ENCODE data around the gene NINJ1. TPM values are rescaled to one million over a fixed set of nuclear protein-coding genes. Genes with fewer than 3 reads are reported as not detected.

The NINJ1 gene
- polyA plus RNA-seq, 1 donor, result 32.1 TPM

DNA sequence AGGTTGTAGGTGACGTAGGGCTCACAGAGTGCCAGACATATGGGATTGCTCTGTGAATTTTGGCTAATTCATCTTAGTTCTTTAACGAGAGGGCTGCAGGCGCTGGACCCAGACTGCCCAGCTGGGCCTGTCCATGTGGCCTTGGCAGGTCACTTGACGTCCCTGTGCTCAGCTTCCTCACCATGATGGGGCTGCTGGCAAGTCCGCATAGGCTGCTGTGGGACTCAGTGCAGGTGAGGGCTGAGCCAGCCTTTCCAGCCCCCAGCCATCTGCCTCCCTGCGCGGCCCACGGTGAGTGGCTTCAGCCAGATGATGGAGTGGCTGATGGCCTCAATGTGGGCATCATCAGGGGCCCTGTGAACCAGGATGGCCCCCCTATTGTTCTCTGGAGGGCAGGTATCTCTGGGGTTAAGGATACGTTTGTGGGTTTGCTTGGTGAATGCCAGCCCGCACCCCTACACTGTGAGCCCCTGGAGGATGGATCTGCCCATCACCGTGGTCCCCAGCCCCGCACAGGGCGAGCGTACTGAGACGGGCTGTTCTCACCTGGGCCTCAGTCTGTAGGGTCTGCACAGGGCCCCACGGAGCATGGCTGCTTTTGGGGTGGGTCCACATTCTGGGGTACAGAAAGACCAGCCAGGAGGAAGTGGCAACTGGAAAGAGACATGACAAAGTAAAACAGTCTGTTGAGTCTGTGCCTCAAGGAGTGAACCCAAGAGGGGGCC, 34.3 kb downstream of the NINJ1 start:
- no peak for DNase-seq

DNA sequence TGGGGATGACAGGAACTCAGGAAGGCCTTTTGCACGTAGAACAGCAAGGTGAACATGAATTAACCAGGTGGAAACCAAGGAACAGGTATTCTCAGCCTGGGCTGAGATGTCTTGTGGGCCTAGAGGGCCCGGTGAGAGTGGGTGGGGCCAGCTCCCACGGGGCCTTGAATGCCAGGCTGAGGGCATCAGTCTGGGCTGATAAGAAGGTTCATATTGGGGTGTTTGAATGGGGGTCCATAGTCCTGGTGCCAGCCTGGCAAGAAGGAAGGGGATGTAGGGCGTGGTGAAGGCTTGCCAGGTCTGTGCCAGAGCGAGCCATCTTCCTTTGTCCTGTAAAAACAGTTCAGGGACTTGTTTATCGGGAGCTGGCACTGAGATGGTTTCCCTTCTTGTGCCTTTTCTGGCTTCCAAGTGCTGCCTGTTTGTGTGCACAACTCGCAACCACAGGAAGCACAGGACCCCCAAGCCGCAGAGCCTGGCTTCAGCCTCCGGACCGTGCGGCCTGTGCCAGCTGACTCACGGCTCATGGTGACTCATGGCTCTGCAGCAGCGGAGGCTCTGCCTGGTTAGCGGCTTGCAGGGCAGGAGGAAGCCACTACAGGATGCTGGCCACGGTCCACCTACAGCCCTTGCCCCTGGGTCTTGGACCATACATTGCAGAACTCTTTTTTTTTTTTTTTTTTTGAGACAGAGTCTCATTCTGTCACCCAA, 35.7 kb downstream of the NINJ1 start:
- peak; percentile 68 for DNase-seq

DNA sequence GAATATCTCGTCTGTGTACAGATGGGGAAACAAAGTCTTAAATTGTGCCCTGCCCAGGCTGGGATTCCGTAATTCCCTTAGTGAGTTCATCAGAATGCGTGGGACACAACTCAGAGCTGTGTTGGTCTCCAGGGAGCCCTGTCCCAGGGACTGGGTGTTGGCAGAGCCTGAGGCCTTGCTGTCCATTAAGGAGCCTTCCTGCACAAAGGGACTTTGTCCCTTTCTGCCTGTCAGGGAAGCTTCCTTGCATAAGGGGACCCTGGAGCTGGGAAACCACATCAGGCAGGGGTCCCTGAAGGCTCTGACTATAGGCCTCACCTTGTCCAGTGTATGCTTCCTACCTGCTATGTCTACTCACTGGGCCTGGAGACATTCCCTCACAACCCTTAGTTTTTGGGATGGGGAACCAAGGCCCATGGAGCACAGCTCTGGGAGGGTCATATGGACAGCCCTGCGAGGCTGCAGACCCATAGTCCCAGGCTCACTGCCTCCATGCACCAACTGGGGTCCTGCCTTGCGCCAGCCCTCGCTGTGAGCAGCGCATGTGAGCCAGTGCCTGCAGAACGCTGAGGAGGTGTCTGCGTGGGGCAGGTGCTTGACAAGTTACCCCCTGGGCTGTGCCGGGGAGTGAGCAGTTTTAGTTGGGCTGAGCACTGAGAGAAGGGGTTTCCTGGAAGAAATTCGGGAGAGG, 36.4 kb downstream of the NINJ1 start:
- DNase-seq, result no peak

DNA sequence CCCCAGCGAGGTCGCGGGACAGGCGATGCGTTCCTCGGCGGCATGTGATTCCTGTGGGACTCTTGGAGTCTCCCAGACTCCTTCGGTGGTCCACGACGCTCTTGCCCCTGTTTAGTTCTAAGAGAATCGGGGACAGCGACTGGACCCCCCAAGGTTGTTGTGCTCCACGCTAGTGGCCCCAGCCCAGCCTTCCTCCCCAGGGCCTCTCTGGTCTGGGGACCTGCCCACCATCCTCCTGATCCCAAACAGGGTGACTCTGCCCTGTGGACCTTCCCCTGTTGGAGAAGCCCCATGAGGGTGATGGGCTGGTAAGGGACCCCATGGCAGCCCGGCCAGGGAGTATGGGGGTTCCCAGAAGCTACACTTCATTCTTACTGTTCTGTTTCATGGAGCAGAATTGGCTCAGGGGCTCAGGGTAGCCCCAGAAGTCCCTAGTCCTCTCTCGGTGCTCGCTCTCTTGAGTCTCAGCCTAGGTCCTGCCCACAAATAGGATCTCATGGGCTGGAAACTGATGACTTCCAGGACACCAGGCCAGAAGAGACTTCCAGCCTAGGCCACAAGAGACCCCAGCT, 37.2 kb downstream of the NINJ1 start:
- no peak for DNase-seq

DNA sequence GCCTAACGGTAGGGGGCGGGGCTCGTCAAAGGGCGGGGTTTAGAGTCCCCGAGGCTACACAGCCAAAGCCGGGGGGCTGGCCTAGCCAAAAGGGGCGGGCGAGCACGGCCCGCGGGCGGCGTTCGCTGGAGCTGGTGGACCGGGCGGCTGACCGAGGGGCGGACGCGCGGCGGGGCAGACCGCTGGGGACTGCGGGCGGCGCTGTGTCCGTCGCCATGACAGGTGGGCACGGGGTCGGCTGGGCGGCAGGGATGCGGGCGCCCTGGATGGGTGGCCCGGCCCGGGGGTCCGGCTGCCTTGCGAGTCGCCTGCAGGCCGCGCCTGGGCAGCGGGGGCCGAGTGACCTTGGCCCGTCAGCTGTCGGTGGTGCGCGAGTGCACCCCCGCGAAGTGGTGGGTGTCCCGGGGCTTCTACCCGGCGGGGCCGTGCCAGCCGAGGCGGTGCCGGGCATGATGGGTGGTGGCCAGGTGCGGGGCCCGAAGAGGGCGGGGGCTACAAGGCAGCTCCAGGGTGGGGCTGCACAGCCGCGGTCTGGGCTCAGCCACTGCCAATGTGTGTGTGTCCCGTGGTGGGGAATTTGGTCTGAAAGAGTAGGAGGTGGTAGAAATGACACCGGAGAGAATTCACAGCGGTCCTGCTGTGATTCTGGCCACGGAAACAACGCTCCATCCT, 37.8 kb downstream of the NINJ1 start, which contains the start of gene CARD19:
CARD19 (plus strand) TSS at position 87 of the 672 bp plus-strand sequence; CDS start at position 216, 129 bp downstream.
- DNase-seq, result peak; percentile 60

- DNase-seq, result peak; percentile 99
Observed at GRCh38 chr9:93095205-93096130, 38.6 kb downstream of the NINJ1 start.

DNA sequence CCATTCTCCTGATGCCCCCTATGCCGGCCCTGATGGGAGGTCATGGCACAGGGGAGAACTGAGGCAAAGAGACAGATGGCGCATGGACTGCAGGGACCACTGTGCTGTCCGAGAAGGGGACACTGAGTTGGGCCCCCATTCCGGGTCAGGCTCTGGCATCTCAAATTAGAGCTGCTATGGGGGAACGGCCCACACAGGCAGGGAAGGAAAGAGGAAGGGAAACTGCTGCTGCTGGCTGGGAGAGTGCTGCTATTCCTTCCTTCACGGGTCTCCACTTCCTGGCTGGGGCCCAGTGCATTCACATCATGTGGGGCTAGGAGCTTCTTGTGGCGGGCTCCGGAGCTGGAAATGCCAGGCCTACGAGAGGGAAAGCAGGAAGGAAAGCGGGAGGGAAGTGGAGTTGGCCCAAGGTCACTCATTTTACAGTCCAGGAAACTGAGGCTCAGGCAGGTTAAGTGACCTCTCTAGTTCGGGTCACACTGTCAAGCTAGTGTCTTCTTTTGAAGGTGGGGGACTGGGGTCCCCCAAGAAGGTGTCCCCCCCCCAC, 39.3 kb downstream of the NINJ1 start:
- peak; percentile 76 for DNase-seq

- no peak for DNase-seq
Observed at GRCh38 chr9:93093877-93094657, 40.0 kb downstream of the NINJ1 start.

DNA sequence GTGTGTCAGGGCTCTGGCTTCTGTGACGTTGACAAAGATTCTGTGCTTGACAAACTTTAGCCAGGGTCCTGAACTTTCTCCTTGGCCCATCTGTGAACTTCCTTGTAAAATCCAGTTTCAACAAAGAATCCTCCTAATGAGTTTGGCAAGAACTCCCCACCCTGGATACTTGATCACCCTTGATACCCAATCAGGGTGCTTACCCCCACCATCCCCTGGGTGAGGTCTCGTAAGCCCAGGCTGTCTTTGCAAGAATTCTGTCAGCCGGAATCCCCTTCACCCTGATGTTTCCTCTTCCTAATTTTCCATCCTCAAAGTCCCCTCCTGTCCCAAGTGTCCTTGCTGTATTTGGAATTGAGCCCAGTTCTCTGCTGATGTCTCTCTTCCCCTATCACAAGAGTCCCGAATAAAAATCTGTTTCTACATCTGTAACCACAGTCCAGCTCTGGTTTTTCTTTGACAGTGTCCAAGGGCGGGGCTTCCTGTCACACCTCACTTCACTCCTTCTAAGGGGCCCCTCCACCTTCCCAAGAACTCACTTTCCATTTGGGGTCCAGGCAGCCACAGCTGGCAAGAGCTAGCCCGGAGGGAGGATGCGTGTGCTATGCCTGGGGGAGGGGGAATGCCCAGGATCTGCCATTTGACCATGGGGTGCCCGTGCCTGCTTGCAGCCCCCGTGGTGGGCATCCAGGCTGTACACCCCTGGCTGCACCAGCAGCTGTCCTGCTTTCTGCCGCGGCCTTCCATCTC, 40.7 kb downstream of the NINJ1 start:
- peak; percentile 57 for DNase-seq

DNA sequence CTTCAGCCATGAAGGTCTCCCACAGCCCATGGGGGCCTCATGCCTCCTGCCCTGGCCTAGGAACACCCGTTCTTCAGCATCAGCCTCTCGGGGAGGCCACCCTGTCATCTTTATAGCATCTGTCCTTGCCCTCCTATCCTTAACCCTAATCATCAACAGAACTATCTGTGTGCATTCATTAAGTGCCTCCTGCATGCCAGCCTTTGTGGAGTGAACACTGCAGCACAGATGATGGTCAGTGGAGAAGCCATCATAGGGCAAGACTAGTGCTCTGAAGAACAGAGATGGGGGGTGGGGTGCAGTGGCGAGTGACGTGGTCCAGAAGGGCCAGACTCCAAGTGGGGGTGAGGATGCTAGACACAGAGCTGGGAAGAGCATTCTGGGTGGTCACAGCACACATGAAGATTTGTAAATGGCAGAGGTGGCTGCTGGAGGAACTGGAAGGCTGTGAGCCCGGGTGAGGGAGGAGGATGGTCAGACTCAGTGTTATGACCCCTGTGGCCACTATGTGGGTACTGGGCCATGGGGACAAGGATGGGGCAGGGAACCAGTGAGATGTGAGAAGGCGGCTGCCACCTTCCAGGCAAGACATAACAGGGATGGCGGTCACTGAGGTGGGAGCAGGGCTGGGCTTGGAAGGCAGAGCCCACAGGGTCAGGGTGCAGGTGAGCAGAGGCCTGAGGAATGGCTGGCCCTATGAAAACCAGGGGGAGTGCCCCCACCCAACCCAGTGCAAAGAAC, 41.6 kb downstream of the NINJ1 start:
- DNase-seq, result no peak

DNA sequence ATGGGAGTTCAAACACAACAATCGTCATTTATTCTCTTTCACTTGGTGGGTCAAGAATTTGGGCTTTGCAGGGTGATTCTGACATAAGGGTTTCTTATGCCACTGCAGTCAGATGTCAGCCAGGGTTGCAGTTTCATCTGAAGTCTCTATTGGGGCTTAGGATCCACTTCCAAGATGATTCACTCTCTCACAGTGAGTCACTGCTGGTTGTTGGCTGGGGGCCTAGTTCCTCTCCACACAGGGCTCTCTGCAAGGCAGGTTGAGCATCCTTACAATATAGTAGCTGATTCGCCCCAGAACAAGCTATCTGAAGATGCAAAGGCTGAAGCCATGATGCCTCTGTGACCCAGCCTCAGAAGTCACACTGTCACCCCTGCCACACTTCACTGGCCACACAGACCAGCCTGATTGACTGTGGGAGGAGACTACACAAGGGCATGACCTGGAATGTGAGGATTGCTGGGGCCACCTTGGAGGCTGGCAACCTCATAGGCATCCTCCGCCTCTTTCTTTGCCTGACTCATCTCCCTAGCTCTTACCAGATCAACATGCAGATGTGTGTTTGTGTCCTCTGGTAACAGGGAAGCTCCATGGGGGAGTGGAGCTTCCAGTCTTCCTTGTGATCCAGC, 42.5 kb downstream of the NINJ1 start:
- DNase-seq, result no peak

- no peak for DNase-seq
Observed at GRCh38 chr9:93091056-93091452, 43.0 kb downstream of the NINJ1 start.

DNA sequence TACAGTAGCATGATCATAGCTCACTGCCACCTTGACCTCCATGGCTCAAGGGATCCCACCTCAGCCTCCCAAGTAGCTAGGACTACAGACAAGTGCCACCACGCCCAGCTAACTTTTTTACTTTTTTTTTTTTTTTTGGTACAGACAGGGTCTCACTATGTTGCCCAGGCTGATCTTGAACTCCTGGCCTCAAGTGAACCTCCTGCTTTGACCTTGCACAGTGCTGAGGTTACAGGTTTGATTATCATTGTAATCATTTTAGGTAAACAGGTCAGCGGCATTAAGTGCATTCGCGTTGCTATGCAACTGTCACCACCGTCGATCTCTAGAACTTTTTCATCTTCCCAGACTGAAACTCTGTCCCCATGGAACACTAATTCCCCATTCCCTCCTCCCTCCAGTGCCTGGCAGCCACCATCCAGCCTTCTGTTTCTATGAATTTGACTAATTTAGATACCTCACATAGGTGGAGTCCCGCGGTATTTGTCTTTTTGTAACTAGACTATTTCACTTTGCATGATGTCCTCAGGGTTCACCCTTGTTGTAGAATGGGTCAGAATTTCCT, 43.9 kb downstream of the NINJ1 start:
- DNase-seq, result no peak

DNA sequence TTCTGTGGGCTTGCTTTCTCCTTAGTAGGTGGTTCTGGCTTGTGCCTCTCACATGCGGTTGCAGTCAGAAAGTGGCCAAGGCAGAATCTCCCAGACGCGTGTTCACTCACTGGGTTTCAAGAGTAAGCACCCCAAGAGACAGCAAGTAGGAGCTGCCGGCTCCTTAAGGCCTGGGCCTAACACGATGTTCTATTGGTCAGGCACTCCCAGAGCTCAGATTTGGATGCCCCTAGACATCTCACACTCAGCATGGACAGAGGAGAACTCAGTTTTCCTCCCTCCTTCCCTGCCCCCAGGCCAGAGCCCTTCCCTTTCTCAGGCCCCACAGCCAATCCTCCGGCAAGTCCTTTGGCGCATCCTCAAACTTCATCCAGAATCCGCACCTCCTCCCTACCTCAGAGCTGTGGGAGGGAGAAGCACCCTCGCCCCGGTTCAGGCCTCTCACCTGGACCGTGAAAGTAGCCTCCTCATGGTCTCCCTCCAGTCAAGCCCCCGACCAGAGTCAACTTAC, 44.5 kb downstream of the NINJ1 start:
- DNase-seq, result no peak

DNA sequence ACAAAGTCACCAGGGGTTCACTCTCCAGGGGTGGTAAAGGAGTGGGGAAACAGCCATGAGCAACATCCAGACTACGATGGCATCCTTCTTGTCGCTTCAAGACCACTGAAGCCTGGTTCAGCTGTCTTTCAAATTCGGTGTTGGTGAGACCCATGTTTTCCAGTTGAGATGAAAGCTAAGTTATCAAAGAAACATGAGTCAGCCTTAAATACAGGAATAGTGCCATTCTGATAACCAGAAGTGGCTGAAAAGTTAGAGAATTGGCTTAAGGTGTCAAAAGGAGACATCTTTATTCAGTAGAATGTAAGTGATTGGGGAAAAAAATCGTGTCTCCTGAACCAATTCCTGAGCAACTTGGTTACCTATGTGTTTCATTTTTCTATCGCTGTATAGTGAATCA, 45.0 kb downstream of the NINJ1 start:
- DNase-seq, result no peak

DNA sequence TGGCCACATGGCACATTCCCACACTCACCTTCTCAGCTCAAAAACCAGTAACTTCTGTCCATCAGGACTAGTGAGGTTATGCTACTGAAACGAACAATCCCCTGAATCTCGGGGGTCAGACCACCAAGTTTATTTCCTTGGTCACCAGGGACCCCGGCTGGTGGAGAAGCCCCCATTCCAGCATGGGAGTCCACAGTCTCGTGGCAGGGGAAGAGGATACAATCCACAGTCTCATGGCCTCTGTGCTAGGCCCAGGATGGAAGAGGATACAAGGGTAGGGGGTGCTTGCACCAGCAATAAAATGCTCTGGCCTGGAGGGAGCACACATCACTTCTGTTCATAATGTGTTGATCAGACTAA, 45.4 kb downstream of the NINJ1 start:
- DNase-seq, result no peak

- no peak for DNase-seq
Observed at GRCh38 chr9:93087971-93088655, 45.9 kb downstream of the NINJ1 start.

All from hindlimb muscle (tissue), 1 donor.